CD4-positive, CD25-positive, alpha-beta regulatory T cell (primary cell): ENCODE results near the gene VPS13A. TPM values are rescaled to one million over a fixed set of nuclear protein-coding genes. Genes with fewer than 3 reads are reported as not detected.

ENCODE experiments used
- ATAC-seq, 2 donors: fragments of 150-1000 bp; cut with Tn5 transposase; one replicate each; pipeline ENCODE4 v1.10.0; 2021; ENCODE audit warnings: low read depth in 2 of 2, moderate number of reproducible peaks in 2 of 2, moderate library complexity in 1 of 2
- DNase-seq, 3 donors: peaks; one replicate each; pipeline versions ENCODE4 v3.0.0 to v3.0.0-alpha.2; 2012 to 2022; ENCODE audit warnings: mixed read lengths in 1 of 3
- H3K27ac ChIP-seq: one replicate; pipeline ENCODE4 v1.7.0; 2013; ENCODE audit warnings: mild to moderate bottlenecking, low read length; ENCODE audit not compliant: insufficient read depth, poor library complexity, severe bottlenecking
- H3K27me3 ChIP-seq: one replicate; pipeline ENCODE4 v1.7.0; 2013; ENCODE audit warnings: low read length; ENCODE audit not compliant: control insufficient read depth, insufficient read depth
- H3K36me3 ChIP-seq: one replicate; pipeline ENCODE4 v1.7.0; 2013; ENCODE audit warnings: mild to moderate bottlenecking, low read length, moderate library complexity; ENCODE audit not compliant: control insufficient read depth, insufficient read depth
- H3K4me1 ChIP-seq: 2 replicates; pipeline ENCODE4 v1.7.0; 2013; ENCODE audit warnings: mild to moderate bottlenecking, low read length; ENCODE audit not compliant: insufficient read depth, control insufficient read depth, poor library complexity, severe bottlenecking
- H3K4me3 ChIP-seq: one replicate; pipeline ENCODE4 v1.7.0; 2013; ENCODE audit warnings: low read depth, mild to moderate bottlenecking, low read length, moderate library complexity
- H3K9me3 ChIP-seq, 2 experiments: 1 replicate in 1 of 2; 2 replicates in 1 of 2; pipeline ENCODE4 v1.7.0; 2013; ENCODE audit warnings: low read length in 2 of 2, mild to moderate bottlenecking in 1 of 2, moderate library complexity in 1 of 2; ENCODE audit not compliant: control insufficient read depth in 2 of 2
- H3K27ac Mint-ChIP-seq, 3 donors: one replicate each; pipeline ENCODE4 v1.8.0; 2020 to 2022; ENCODE audit warnings: mild to moderate bottlenecking in 3 of 3, mixed read lengths in 3 of 3, moderate library complexity in 2 of 3
- H3K27me3 Mint-ChIP-seq: one replicate; pipeline ENCODE4 v1.8.0; 2022; ENCODE audit warnings: mild to moderate bottlenecking, mixed read lengths
- H3K36me3 Mint-ChIP-seq: one replicate; pipeline ENCODE4 v1.8.0; 2020; ENCODE audit warnings: mixed read lengths
- H3K4me1 Mint-ChIP-seq, 4 donors: one replicate each; pipeline ENCODE4 v1.8.0; 2020 to 2022; ENCODE audit warnings: mixed read lengths in 4 of 4, mild to moderate bottlenecking in 1 of 4
- H3K4me3 Mint-ChIP-seq, 4 donors: one replicate each; pipeline ENCODE4 v1.8.0; 2020 to 2022; ENCODE audit warnings: mild to moderate bottlenecking in 4 of 4, mixed read lengths in 4 of 4, moderate library complexity in 3 of 4
- H3K9me3 Mint-ChIP-seq, 7 donors: one replicate each; pipeline ENCODE4 v1.8.0; 2020 to 2022; ENCODE audit warnings: mixed read lengths in 7 of 7, mild to moderate bottlenecking in 3 of 7, moderate library complexity in 2 of 7
- polyA plus RNA-seq, 4 donors: library from polyadenylated mRNA; unstranded; fragments of 300-500 nt; fragmentation: Illumina TruSeq; gene quantifications; one replicate each; pipeline ENCODE4 v1.2.3, GENCODE V29; 2021
- total RNA-seq: library from RNA; stranded (reverse); gene quantifications from one replicate; pipeline ENCODE4 v1.2.3, GENCODE V29; 2022

Gene VPS13A
- total and polyA plus RNA-seq, 5 donors from 2014 or later = 2.5 to 53.1 (median 3.5) TPM

DNA sequence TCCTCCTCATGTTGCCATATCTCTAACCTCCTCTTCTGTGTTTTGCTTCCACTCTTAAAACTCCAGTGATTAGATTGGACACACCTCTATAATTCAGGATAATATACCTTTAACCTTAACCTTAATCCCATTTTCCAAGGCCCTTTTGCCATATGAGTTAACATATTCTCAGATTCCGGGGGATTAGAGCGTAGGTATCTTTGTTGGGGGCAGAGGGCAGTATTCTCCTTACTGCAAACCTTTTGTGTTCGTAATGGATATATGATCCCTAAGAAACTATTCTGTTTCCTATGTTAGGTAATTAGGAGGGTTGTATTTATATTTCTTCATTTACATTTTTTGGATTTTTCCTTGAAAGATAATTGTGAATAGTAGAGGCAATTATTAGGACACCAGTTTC, 99.5 kb downstream of the VPS13A start:
- Histone ChIP-seq H3K27ac (no peak overlapping the region), H3K4me3 (no peak overlapping the region), H3K9me3 (no peaks in the 10 kb centered on the region), H3K27me3 (no peaks in the 10 kb centered on the region), H3K4me1 (no peaks in the 10 kb centered on the region), H3K36me3 (peaks cover 16% of the 10 kb centered on the region)
- no peak for ATAC-seq
- Mint-ChIP-seq H3K27ac (no peak overlapping the region), H3K4me1 (peaks cover 0 to 12% (median 1%) of the 10 kb centered on the region in 4 donors), H3K27me3 (no peaks in the 10 kb centered on the region), H3K4me3 (no peak overlapping the region), H3K9me3 (no peaks in the 10 kb centered on the region), H3K36me3 (peaks cover 19% of the 10 kb centered on the region)
- no peak for DNase-seq

DNA sequence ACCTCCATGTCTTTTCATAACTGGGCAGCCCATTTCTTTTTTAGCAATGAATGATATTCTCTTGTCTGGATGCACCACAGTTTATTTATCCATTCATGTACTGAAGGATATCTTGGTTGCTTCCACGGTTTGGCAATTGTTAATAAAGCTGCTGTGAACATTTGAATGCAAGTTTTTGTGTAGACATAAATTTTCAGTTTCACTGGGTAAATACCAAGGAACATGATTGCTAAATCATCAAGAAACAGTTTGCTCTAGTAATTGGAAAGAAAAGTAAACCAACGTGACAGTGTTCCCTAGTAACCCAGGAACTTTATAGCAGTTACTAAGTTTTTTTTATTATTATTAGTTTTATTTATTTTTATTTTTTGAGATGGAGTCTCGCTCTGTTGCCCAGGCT, 100.4 kb downstream of the VPS13A start:
- no peaks in the 10 kb centered on the region for H3K27me3 Mint-ChIP-seq
- DNase-seq = no peak
- no peaks in the 10 kb centered on the region for H3K27me3 ChIP-seq
- H3K27ac ChIP-seq = no peak overlapping the region
- peaks cover 0 to 4% (median 1%) of the 10 kb centered on the region in 4 donors for H3K4me1 Mint-ChIP-seq
- peaks cover 21% of the 10 kb centered on the region for H3K36me3 ChIP-seq
- H3K4me3 ChIP-seq = no peak overlapping the region
- no peak overlapping the region for H3K27ac Mint-ChIP-seq
- ATAC-seq = no peak
- no peaks in the 10 kb centered on the region for H3K4me1 ChIP-seq
- no peaks in the 10 kb centered on the region for H3K9me3 Mint-ChIP-seq
- no peaks in the 10 kb centered on the region for H3K9me3 ChIP-seq
- no peak overlapping the region for H3K4me3 Mint-ChIP-seq
- H3K36me3 Mint-ChIP-seq = peaks cover 18% of the 10 kb centered on the region

DNA sequence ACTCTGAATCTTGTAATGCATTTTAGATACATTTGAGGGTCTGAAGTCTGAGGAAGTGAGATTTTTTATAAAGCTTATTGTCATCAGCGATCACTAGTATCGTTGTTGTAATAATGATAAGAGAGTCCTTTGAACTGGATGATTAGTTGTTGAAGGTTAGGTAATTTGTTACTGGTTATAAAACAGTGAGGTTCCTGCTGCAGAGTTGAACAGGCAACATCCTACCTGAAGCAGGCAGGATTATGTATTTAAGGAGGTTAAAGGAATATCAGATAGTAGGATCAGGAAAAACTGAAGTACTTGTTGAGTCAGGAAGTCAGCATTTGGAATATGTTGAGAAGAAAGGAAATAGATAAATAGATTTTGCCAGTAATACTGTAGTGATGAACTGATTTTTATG, 106.7 kb downstream of the VPS13A start:
- H3K4me1 ChIP-seq = no peaks in the 10 kb centered on the region
- Mint-ChIP-seq H3K4me3 (no peak overlapping the region), H3K9me3 (peaks cover 0 to 14% (median 3%) of the 10 kb centered on the region in 7 donors), H3K27me3 (no peaks in the 10 kb centered on the region), H3K4me1 (peaks cover 0 to 4% (median 3%) of the 10 kb centered on the region in 4 donors), H3K36me3 (peaks cover 47% of the 10 kb centered on the region), H3K27ac (no peak overlapping the region)
- peaks cover 11 to 14% of the 10 kb centered on the region in 2 experiments for H3K9me3 ChIP-seq
- DNase-seq (no peak), ATAC-seq (no peak)
- no peak overlapping the region for H3K4me3 ChIP-seq
- H3K27me3 ChIP-seq = no peaks in the 10 kb centered on the region
- H3K27ac ChIP-seq = no peak overlapping the region
- H3K36me3 ChIP-seq = peaks cover 38% of the 10 kb centered on the region

DNA sequence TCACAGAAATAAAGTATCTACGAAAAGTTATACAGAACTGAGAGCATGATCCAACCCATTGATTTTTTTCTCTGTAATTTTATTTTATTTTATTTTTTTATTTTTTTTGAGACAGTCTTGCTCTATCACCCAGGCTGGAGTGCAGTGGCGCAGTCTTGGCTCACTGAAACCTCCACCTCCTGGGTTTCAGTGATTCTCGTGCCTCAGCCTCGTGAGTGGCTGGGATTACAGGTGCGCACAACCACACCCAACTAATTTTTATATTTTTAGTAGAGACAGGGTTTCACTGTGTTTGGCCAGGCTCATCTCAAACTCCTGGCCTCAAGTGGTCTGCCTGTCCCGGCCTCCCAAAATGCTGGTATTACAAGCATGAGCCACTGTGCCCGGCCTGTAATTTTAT, 107.3 kb downstream of the VPS13A start:
- no peaks in the 10 kb centered on the region for H3K27me3 ChIP-seq
- ATAC-seq (no peak), DNase-seq (no peak)
- H3K27ac ChIP-seq = no peak overlapping the region
- no peak overlapping the region for H3K4me3 ChIP-seq
- H3K27me3 Mint-ChIP-seq = no peaks in the 10 kb centered on the region
- H3K36me3 ChIP-seq = peaks cover 34% of the 10 kb centered on the region
- peaks cover 42% of the 10 kb centered on the region for H3K36me3 Mint-ChIP-seq
- H3K27ac Mint-ChIP-seq = no peak overlapping the region
- H3K4me3 Mint-ChIP-seq = no peak overlapping the region
- H3K4me1 Mint-ChIP-seq = peaks cover 0 to 4% (median 2%) of the 10 kb centered on the region in 4 donors
- H3K9me3 ChIP-seq = peaks cover 11 to 14% of the 10 kb centered on the region in 2 experiments
- no peaks in the 10 kb centered on the region for H3K4me1 ChIP-seq
- H3K9me3 Mint-ChIP-seq = peaks cover 0 to 14% (median 5%) of the 10 kb centered on the region in 7 donors

DNA sequence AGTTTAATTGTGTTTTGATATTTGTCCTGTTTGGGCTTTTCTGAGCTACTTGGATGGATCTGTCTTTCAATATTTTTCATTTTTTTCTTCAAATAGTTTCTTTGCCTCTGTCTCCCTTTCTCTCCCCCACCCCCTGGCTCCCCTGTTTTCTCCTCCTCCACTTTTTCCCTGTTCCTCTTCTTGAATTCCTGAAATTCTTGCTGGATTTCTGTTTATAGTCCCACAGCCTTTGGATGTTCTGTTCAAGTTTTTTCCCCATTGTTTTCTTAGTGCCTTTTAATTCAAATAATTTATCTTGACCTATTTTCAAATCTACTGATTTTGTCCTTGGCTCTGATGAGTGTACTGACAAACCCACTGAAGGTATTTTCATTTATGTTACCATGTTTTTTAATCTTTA, 113.0 kb downstream of the VPS13A start:
- Mint-ChIP-seq H3K4me3 (no peak overlapping the region), H3K27me3 (no peaks in the 10 kb centered on the region), H3K4me1 (peaks cover 6 to 13% (median 10%) of the 10 kb centered on the region in 4 donors), H3K9me3 (peaks cover 0 to 14% (median 5%) of the 10 kb centered on the region in 7 donors), H3K27ac (no peak overlapping the region), H3K36me3 (peaks cover 49% of the 10 kb centered on the region)
- Histone ChIP-seq H3K4me3 (no peak overlapping the region), H3K27me3 (no peaks in the 10 kb centered on the region), H3K4me1 (no peaks in the 10 kb centered on the region), H3K36me3 (peaks cover 20% of the 10 kb centered on the region), H3K9me3 (peaks cover 11 to 14% of the 10 kb centered on the region in 2 experiments), H3K27ac (no peak overlapping the region)
- no peak for DNase-seq
- no peak for ATAC-seq

DNA sequence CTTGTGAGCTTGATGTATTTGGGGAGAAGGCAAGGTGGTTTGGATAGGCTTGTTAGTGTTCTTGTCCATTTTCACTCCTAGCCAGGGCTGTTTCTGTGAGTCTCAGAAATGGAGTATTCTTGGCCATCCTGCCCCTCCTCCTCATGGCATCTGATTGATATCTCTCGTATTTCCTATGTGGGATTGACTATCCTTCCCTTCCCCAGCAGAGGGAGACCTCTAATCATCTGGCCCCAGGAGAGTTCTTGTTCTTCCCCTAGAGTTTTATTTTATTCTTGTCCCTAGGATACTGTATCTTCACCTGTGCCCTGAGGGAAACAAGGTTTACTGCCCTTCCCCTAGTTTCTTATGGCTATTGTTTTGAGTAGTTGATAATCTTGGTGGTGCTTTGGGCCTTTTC, 114.4 kb downstream of the VPS13A start:
- no peak overlapping the region for H3K27ac ChIP-seq
- Mint-ChIP-seq H3K9me3 (peaks cover 0 to 14% (median 5%) of the 10 kb centered on the region in 7 donors), H3K27ac (peak overlapping the region in 2 of 3 donors; percentile 26 to 48), H3K36me3 (peaks cover 43% of the 10 kb centered on the region), H3K4me3 (no peak overlapping the region), H3K27me3 (no peaks in the 10 kb centered on the region), H3K4me1 (peaks cover 4 to 13% (median 9%) of the 10 kb centered on the region in 4 donors)
- no peak overlapping the region for H3K4me3 ChIP-seq
- H3K9me3 ChIP-seq = peaks cover 11 to 14% of the 10 kb centered on the region in 2 experiments
- peaks cover 20% of the 10 kb centered on the region for H3K36me3 ChIP-seq
- no peaks in the 10 kb centered on the region for H3K4me1 ChIP-seq
- ATAC-seq (no peak), DNase-seq (no peak)
- H3K27me3 ChIP-seq = no peaks in the 10 kb centered on the region

DNA sequence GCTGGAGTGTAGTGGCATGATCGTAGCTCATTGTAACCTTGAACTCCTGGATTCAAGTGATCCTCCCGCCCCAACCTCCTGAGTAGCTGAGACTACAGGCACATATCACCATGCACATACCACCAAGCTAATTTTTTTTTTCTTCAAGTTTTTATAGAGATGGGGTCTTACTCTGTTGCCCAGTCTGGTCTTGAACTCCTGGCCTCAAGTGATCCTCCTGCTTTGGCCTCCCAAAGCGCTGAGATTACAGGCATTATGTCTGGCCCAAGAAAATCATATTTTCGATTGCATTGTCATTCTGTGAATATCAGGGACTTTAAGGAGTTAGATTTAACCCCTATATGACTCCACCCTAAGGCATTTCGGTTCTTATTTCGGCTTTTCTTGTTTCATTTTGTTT, 116.6 kb downstream of the VPS13A start:
- Mint-ChIP-seq H3K9me3 (peaks cover 0 to 3% (median under 1%) of the 10 kb centered on the region in 7 donors), H3K36me3 (peaks cover 28% of the 10 kb centered on the region), H3K27me3 (no peaks in the 10 kb centered on the region), H3K4me3 (peak overlapping the region in 1 of 4 donors; percentile 0), H3K27ac (no peak overlapping the region), H3K4me1 (peaks cover 4 to 13% (median 9%) of the 10 kb centered on the region in 4 donors)
- Histone ChIP-seq H3K4me1 (no peaks in the 10 kb centered on the region), H3K36me3 (peaks cover 8% of the 10 kb centered on the region), H3K4me3 (no peak overlapping the region), H3K27me3 (no peaks in the 10 kb centered on the region), H3K27ac (no peak overlapping the region), H3K9me3 (no peaks in the 10 kb centered on the region)
- no peak for ATAC-seq
- no peak for DNase-seq

DNA sequence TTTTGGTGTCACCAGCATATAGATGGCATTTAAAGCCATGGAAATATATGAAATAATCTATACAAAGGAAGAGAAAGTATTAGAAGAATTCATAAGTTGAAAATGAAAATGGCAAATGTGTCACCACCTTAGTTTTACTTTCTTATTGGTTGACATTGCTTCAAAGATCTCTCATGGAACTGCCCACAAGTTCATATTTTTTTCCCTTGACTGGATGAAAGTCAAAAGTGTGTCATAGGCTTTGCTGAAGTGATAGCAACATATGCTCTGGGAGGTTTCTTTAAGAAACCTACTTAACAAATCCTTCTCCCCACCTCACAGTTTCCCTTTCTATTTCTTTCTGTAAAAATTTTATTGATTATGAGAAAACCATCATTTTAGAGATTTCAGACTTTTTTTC, 127.2 kb downstream of the VPS13A start:
- Mint-ChIP-seq H3K27me3 (no peaks in the 10 kb centered on the region), H3K9me3 (peaks cover 0 to 3% (median 0%) of the 10 kb centered on the region in 7 donors), H3K27ac (no peak overlapping the region), H3K4me1 (peaks cover 0 to 5% (median 0%) of the 10 kb centered on the region in 4 donors), H3K4me3 (no peak overlapping the region), H3K36me3 (peaks cover 35% of the 10 kb centered on the region)
- peak in 1 of 3 donors; percentile 28 for DNase-seq
- H3K4me3 ChIP-seq = no peak overlapping the region
- no peaks in the 10 kb centered on the region for H3K4me1 ChIP-seq
- no peaks in the 10 kb centered on the region for H3K27me3 ChIP-seq
- H3K9me3 ChIP-seq = no peaks in the 10 kb centered on the region
- no peak overlapping the region for H3K27ac ChIP-seq
- H3K36me3 ChIP-seq = no peaks in the 10 kb centered on the region
- no peak for ATAC-seq
